HG02852 (cell line): Measurements from ENCODE around the gene NR1H2.
"Not testable (repeated sequence)": the region's sequence is repeated elsewhere in the genome, so short reads cannot be mapped to it uniquely, and the experiment has no call there.

Experiments
- ATAC-seq: cut with Tn5 transposase; IDR thresholded peaks from one replicate; pipeline ENCODE4 v1.9.1; 2021; ENCODE audit warnings: mild to moderate bottlenecking, moderate library complexity; ENCODE audit not compliant: unreplicated experiment

Gene NR1H2

GRCh38 chr19:50344661-50345318 lies 31.5 kb upstream of the NR1H2 start:
- peak; percentile 50 for ATAC-seq

GRCh38 chr19:50347089-50347581 lies 29.1 kb upstream of the NR1H2 start:
- peak; percentile 47 for ATAC-seq

- no peak for ATAC-seq
These were observed 26.8 kb upstream of the NR1H2 start for GRCh38 chr19:50349277-50350057.

GRCh38 chr19:50352242-50352641 lies 24.0 kb upstream of the NR1H2 start:
- no peak for ATAC-seq

GRCh38 chr19:50353487-50353880 lies 22.8 kb upstream of the NR1H2 start:
- ATAC-seq: not testable (repeated sequence)

GRCh38 chr19:50356691-50357177 lies 19.5 kb upstream of the NR1H2 start:
- no peak for ATAC-seq

- ATAC-seq: peak; percentile 62
These were observed 18.8 kb upstream of the NR1H2 start for GRCh38 chr19:50357178-50358100.

GRCh38 chr19:50358483-50359327 lies 17.6 kb upstream of the NR1H2 start:
- ATAC-seq: peak; percentile 42

GRCh38 chr19:50359328-50359818 lies 16.9 kb upstream of the NR1H2 start:
- ATAC-seq: no peak

GRCh38 chr19:50361290-50362029 lies 14.8 kb upstream of the NR1H2 start:
- ATAC-seq: no peak

- no peak for ATAC-seq
These were observed 14.2 kb upstream of the NR1H2 start for GRCh38 chr19:50362030-50362412.

- ATAC-seq: no peak
These were observed 13.4 kb upstream of the NR1H2 start for GRCh38 chr19:50362656-50363424.

GRCh38 chr19:50365434-50366306 lies 10.6 kb upstream of the NR1H2 start, which contains the start of gene NAPSA:
Gene NAPSA, minus strand, starts transcription at chr19:50365639. Its CDS starts 18 bp downstream, at chr19:50365621.
- no peak for ATAC-seq

- no peak for ATAC-seq
These were observed 7.3 kb upstream of the NR1H2 start for GRCh38 chr19:50368649-50369570.

GRCh38 chr19:50371914-50372475 lies 4.3 kb upstream of the NR1H2 start:
- ATAC-seq: no peak

GRCh38 chr19:50377051-50377461 lies 799 bp downstream of the NR1H2 start:
- no peak for ATAC-seq
